ENCODE results near the gene TFB2M. TPM values are rescaled to one million over a fixed set of nuclear protein-coding genes. Genes with fewer than 3 reads are reported as not detected.
A peak's percentile ranks its signal among the peaks of the same experiment; 100 is the strongest.

The TFB2M gene
- total and polyA plus RNA-seq, 10 of the 15 experiments (the other 5 are each of a cell fraction or from before 2014, with no cell fraction given): 25.2 to 66.0 (median 36.1) TPM

DNA sequence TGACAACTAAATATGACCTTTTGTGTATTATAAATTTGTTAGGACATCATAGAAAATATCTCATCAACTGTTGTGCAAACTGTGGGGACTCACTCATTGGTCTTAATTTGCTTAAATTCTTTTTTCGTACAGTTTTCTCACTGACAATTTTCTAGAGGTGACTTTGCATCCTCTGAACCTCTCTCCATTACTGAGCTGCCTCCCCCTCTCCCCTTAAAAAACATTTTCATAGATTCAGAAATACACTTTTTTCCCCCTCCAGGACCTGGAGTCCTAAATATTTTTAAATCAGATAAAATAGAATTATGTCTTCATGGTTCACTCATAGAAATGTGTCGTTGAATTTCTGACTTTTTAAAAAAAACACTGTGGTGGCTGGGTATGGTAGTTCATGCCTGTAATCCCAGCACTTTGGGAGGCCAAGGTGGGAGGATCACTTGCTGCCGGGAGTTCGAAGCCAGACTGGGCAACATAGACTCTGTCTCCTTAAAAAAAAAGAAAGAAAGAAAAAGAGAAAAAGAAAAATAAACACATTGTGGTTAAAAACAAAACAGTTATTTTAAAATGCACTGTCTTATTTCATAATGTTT, 1.7 kb upstream of the TFB2M start:
- SMC1A ChIA-PET (ENCODE audit: uncharacterized antibody, unreplicated experiment): interaction anchor here (0.7 to 2.7 kb wide), 6 partner anchors 8 to 596 kb away, joined by 3 to 17 read pairs (median 4); no protein-coding TSS in a partner anchor
- POLR2A ChIA-PET: interaction anchor here (1.5 to 2.0 kb wide), 2 partner anchors 12 to 25 kb away, joined by 4 to 7 read pairs; no protein-coding TSS in a partner anchor
- no peaks in the 10 kb centered on the region for H4K20me1 ChIP-seq (ENCODE audit: control insufficient read depth, insufficient read depth)
- peaks cover 18% of the 10 kb centered on the region for H3K4me1 ChIP-seq (ENCODE audit: control insufficient read depth, insufficient read depth, low read length)
- ATAC-seq (no peak), DNase-seq (ENCODE audit: low read depth, low spot score) (no peak), FAIRE-seq (no peak)
- 48% methylated on average over 4 of the region's 4 CpGs for WGBS (ENCODE audit: insufficient coverage, insufficient replicate concordance, low lambda C conversion rate, missing lambda C conversion rate)
- CTCF ChIA-PET: interaction anchor here (1.1 to 2.7 kb wide), 4 partner anchors 18 to 129 kb away, joined by 3 to 16 read pairs (median 5); no protein-coding TSS in a partner anchor
- no peaks in the 10 kb centered on the region for H3K36me3 ChIP-seq (ENCODE audit: control insufficient read depth in 2 of 2, insufficient read depth in 2 of 2, low read length in 1 of 2)
- TF ChIP-seq NR2F1 (conservative IDR thresholded peaks at IDR 0.05): no peak
- no peak for TF ChIP-seq ASH2L (IDR thresholded peaks at IDR 0.05; ENCODE audit: borderline replicate concordance, low read depth)
- no peak for TF ChIP-seq ZNF24 (IDR thresholded peaks at IDR 0.05)
- TF ChIP-seq SREBF1 (IDR thresholded peaks at IDR 0.05; ENCODE audit: low read length): no peak
- TF ChIP-seq, protein P1, sequence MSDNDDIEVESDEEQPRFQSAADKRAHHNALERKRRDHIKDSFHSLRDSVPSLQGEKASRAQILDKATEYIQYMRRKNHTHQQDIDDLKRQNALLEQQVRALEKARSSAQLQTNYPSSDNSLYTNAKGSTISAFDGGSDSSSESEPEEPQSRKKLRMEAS (IDR thresholded peaks at IDR 0.05; ENCODE audit: low read depth, low read length): no peak
- no peak for TF ChIP-seq CHD2 (IDR thresholded peaks at IDR 0.05; ENCODE audit: borderline replicate concordance, low read depth, low read length)
- TF ChIP-seq, protein P2, sequence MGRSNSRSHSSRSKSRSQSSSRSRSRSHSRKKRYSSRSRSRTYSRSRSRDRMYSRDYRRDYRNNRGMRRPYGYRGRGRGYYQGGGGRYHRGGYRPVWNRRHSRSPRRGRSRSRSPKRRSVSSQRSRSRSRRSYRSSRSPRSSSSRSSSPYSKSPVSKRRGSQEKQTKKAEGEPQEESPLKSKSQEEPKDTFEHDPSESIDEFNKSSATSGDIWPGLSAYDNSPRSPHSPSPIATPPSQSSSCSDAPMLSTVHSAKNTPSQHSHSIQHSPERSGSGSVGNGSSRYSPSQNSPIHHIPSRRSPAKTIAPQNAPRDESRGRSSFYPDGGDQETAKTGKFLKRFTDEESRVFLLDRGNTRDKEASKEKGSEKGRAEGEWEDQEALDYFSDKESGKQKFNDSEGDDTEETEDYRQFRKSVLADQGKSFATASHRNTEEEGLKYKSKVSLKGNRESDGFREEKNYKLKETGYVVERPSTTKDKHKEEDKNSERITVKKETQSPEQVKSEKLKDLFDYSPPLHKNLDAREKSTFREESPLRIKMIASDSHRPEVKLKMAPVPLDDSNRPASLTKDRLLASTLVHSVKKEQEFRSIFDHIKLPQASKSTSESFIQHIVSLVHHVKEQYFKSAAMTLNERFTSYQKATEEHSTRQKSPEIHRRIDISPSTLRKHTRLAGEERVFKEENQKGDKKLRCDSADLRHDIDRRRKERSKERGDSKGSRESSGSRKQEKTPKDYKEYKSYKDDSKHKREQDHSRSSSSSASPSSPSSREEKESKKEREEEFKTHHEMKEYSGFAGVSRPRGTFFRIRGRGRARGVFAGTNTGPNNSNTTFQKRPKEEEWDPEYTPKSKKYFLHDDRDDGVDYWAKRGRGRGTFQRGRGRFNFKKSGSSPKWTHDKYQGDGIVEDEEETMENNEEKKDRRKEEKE (IDR thresholded peaks at IDR 0.05): no peak
- TF ChIP-seq KLF5 (IDR thresholded peaks at IDR 0.05; ENCODE audit: partially characterized antibody): no peak
- TF ChIP-seq SMAD1 (IDR thresholded peaks at IDR 0.05; ENCODE audit: low read depth, partially characterized antibody): no peak
- no peak for TF ChIP-seq TCF3 (IDR thresholded peaks at IDR 0.05; ENCODE audit: borderline replicate concordance, insufficient read depth, low read depth, low read length)
- TF ChIP-seq JUNB (IDR thresholded peaks at IDR 0.05): no peak
- TF ChIP-seq SRF (IDR thresholded peaks at IDR 0.05; ENCODE audit: low read depth in 2 of 2, low read length in 2 of 2): no peak
- TF ChIP-seq EGR1 (IDR thresholded peaks at IDR 0.05; ENCODE audit: borderline replicate concordance in 1 of 2, low read depth in 2 of 2, low read length in 2 of 2): no peak
- TF ChIP-seq, protein P3, sequence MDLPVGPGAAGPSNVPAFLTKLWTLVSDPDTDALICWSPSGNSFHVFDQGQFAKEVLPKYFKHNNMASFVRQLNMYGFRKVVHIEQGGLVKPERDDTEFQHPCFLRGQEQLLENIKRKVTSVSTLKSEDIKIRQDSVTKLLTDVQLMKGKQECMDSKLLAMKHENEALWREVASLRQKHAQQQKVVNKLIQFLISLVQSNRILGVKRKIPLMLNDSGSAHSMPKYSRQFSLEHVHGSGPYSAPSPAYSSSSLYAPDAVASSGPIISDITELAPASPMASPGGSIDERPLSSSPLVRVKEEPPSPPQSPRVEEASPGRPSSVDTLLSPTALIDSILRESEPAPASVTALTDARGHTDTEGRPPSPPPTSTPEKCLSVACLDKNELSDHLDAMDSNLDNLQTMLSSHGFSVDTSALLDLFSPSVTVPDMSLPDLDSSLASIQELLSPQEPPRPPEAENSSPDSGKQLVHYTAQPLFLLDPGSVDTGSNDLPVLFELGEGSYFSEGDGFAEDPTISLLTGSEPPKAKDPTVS (IDR thresholded peaks at IDR 0.05; ENCODE audit: low read depth, low read length): no peak
- H3K4me3 ChIP-seq: peak overlapping the region; percentile 84
- peak overlapping the region; percentile 87 for H3K9ac ChIP-seq (ENCODE audit: control insufficient read depth, insufficient read depth, low read length)
- intact Hi-C loops (cut with micrococcal nuclease; ENCODE audit: unreplicated experiment): loop anchor here (2.0 to 5.0 kb wide), 2 partner anchors 61 to 130 kb away; partner anchors contain the start of gene SMYD3
- peak overlapping the region; percentile 87 for H3K27ac ChIP-seq (ENCODE audit: control insufficient read depth, insufficient read depth)
- peaks cover 85% of the 10 kb centered on the region for H3K79me2 ChIP-seq (ENCODE audit: control insufficient read depth, insufficient read depth, low read length)
- H3K27me3 ChIP-seq (replicated peaks in 1 of 2; ENCODE audit: control insufficient read depth in 2 of 2, insufficient read depth in 2 of 2, low read length in 1 of 2): no peaks in the 10 kb centered on the region
- peak overlapping the region; percentile 90; the same call in 1 of the 2 replicates for H2AFZ ChIP-seq (ENCODE audit: control insufficient read depth, low read depth, low read length)
- RAD21 ChIA-PET (ENCODE audit: unreplicated experiment): interaction anchor here (0.9 to 2.1 kb wide), 5 partner anchors 11 to 92 kb away, joined by 4 to 7 read pairs (median 5); no protein-coding TSS in a partner anchor
- H3K9me3 ChIP-seq (replicated peaks; ENCODE audit: control insufficient read depth, insufficient read depth, low read length): no peaks in the 10 kb centered on the region; the same call in 2 of the 3 replicates
- TSS peak; percentile 65 for BruUV-seq (replicated peaks)
- in situ Hi-C loops (cut with MboI): no loop called here
- H3K4me2 ChIP-seq (ENCODE audit: control insufficient read depth, insufficient read depth): peak overlapping the region; percentile 30
